ENCODE results near the gene RAD23B. TPM values are rescaled to one million over a fixed set of nuclear protein-coding genes. Genes with fewer than 3 reads are reported as not detected.

RAD23B gene
- total and polyA plus RNA-seq, 2 of the 13 experiments (the other 11 are each of a cell fraction or from before 2014, with no cell fraction given): 133 to 156 TPM

- Histone ChIP-seq H3K36me3 (replicated peaks in 1 of 2; ENCODE audit: control insufficient read depth in 1 of 2, insufficient read depth in 2 of 2, low read length in 2 of 2) (peaks cover 23 to 63% of the 10 kb centered on the region in 2 experiments), H3K27me3 (ENCODE audit: control insufficient read depth in 1 of 2, insufficient read depth in 2 of 2, low read length in 2 of 2) (no peaks in the 10 kb centered on the region), H4K20me1 (ENCODE audit: insufficient read depth, low read length) (peaks cover 23% of the 10 kb centered on the region), H2AFZ (ENCODE audit: low read length) (no peak overlapping the region), H3K27ac (ENCODE audit: extremely low read length, insufficient read depth, low read length) (no peak overlapping the region), H3K79me2 (ENCODE audit: insufficient read depth, low read length) (peaks cover 43% of the 10 kb centered on the region), H3K4me3 (replicated peaks in 1 of 3; ENCODE audit: insufficient read depth in 1 of 3, low read depth in 2 of 3, low read length in 3 of 3) (no peak overlapping the region), H3K9ac (ENCODE audit: insufficient read depth, low read depth, low read length) (no peak overlapping the region), H3K4me1 (ENCODE audit: insufficient read depth, low read length) (no peaks in the 10 kb centered on the region), H3K9me3 (ENCODE audit: low read length) (no peaks in the 10 kb centered on the region), H3K4me2 (ENCODE audit: low read depth, low read length) (no peak overlapping the region)
- no peak for TF ChIP-seq TARDBP (CRISPR knock-in tag; IDR thresholded peaks at IDR 0.05)
- TF ChIP-seq ZNF605 (CRISPR knock-in tag; IDR thresholded peaks at IDR 0.05): no peak
- peak; percentile 83 for TF ChIP-seq RBM22 (optimal IDR thresholded peaks at IDR 0.05; ENCODE audit: low read length)
- TF ChIP-seq ZMAT3 (CRISPR knock-in tag; conservative IDR thresholded peaks at IDR 0.05): no peak
- TF ChIP-seq ZBTB44 (CRISPR knock-in tag; IDR thresholded peaks at IDR 0.05): no peak
- intact Hi-C loops (cut with micrococcal nuclease; ENCODE audit: unreplicated experiment): no loop called here
- in situ Hi-C loops (cut with HindIII; ENCODE audit: extremely low pct_ligation_motif_present, low pct_unique_long_range_greater_than_20kb): no loop called here
- POLR2A ChIA-PET: no interaction called here
- no TSS peak for BruUV-seq (replicated peaks)
- DNase-seq (ENCODE audit: low spot score) (no peak), ATAC-seq (peak; percentile 29; the same call in 2 of the 3 replicates), FAIRE-seq (no peak)
- CTCF ChIA-PET (ENCODE audit: low intra/inter-chr PET ratio, low total read pairs): no interaction called here
- WGBS (ENCODE audit: low lambda C conversion rate): 90% methylated on average over 7 of the region's 7 CpGs
These were observed 45.4 kb downstream of the RAD23B start for GRCh38 chr9:107328510-107328909.

GRCh38 chr9:107330420-107330819 is 47.3 kb downstream of the RAD23B start:
- FAIRE-seq: no peak
- Histone ChIP-seq H3K36me3 (replicated peaks in 1 of 2; ENCODE audit: control insufficient read depth in 1 of 2, insufficient read depth in 2 of 2, low read length in 2 of 2) (peaks cover 26 to 76% of the 10 kb centered on the region in 2 experiments), H3K9me3 (ENCODE audit: low read length) (no peaks in the 10 kb centered on the region), H3K27me3 (ENCODE audit: control insufficient read depth in 1 of 2, insufficient read depth in 2 of 2, low read length in 2 of 2) (no peaks in the 10 kb centered on the region), H3K27ac (ENCODE audit: extremely low read length, insufficient read depth, low read length) (no peak overlapping the region), H3K4me1 (ENCODE audit: insufficient read depth, low read length) (peaks cover 3% of the 10 kb centered on the region), H3K9ac (ENCODE audit: insufficient read depth, low read depth, low read length) (no peak overlapping the region), H3K4me2 (ENCODE audit: low read depth, low read length) (no peak overlapping the region), H3K4me3 (replicated peaks in 1 of 3; ENCODE audit: insufficient read depth in 1 of 3, low read depth in 2 of 3, low read length in 3 of 3) (no peak overlapping the region), H3K79me2 (ENCODE audit: insufficient read depth, low read length) (peaks cover 27% of the 10 kb centered on the region), H2AFZ (ENCODE audit: low read length) (no peak overlapping the region), H4K20me1 (ENCODE audit: insufficient read depth, low read length) (peaks cover 23% of the 10 kb centered on the region)
- intact Hi-C loops (cut with micrococcal nuclease; ENCODE audit: unreplicated experiment): no loop called here
- ATAC-seq: no peak
- TF ChIP-seq ZNF547 (CRISPR knock-in tag; IDR thresholded peaks at IDR 0.05): no peak
- TF ChIP-seq MAFF (IDR thresholded peaks at IDR 0.05; ENCODE audit: low read depth, low read length): peak; percentile 85
- peak; percentile 80 to 84 for TF ChIP-seq MAFK (conservative IDR thresholded peaks at IDR 0.05 in 1 of 2, IDR thresholded peaks at IDR 0.05 in 1 of 2; ENCODE audit: low read length in 2 of 2)
- 68% methylated on average over 2 of the region's 2 CpGs for WGBS (ENCODE audit: low lambda C conversion rate)
- in situ Hi-C loops (cut with HindIII; ENCODE audit: extremely low pct_ligation_motif_present, low pct_unique_long_range_greater_than_20kb): no loop called here
- POLR2A ChIA-PET: no interaction called here
- BruUV-seq (replicated peaks): TSS peak; percentile 15
- CTCF ChIA-PET (ENCODE audit: low intra/inter-chr PET ratio, low total read pairs): no interaction called here
- no peak for DNase-seq (ENCODE audit: low spot score)

Measured in HepG2 (cell line).